Astrocyte of the cerebellum (primary cell): ENCODE data around the gene EYA2.
"Not testable (repeated sequence)": the region's sequence is repeated elsewhere in the genome, so short reads cannot be mapped to it uniquely, and the experiment has no call there.

Source experiments
- DNase-seq: peaks from one replicate; pipeline ENCODE4 v3.0.0-alpha.2; 2011; ENCODE audit warnings: low read depth
- H3K4me3 ChIP-seq: 2 replicates; pipeline ENCODE4 v1.5.1; 2011; ENCODE audit warnings: mild to moderate bottlenecking, low read depth, low read length, moderate library complexity
- CTCF ChIP-seq: IDR thresholded peaks from 2 replicates; pipeline ENCODE4 v1.5.1; 2012; ENCODE audit warnings: low read length, low read depth, moderate library complexity, mild to moderate bottlenecking; ENCODE audit errors: missing control alignments
- in situ Hi-C: cut with HindIII; loops from 2 replicates; pipeline ENCODE4 v1.10.0; 2017; ENCODE audit warnings: low sequenced_read_pairs

EYA2 gene

GRCh38 chr20:46914789-46915379 is 20.2 kb downstream of the EYA2 start:
- no peak for TF ChIP-seq CTCF
- no peak overlapping the region for H3K4me3 ChIP-seq
- DNase-seq, result no peak
- in situ Hi-C loops, result no loop called here

GRCh38 chr20:46915575-46916257 is 21.1 kb downstream of the EYA2 start:
- in situ Hi-C loops, result no loop called here
- DNase-seq, result no peak
- no peak overlapping the region for H3K4me3 ChIP-seq
- TF ChIP-seq CTCF, result no peak

GRCh38 chr20:46916258-46916603 is 21.6 kb downstream of the EYA2 start:
- DNase-seq, result no peak
- in situ Hi-C loops, result no loop called here
- no peak for TF ChIP-seq CTCF
- no peak overlapping the region for H3K4me3 ChIP-seq

GRCh38 chr20:46917155-46917554 is 22.5 kb downstream of the EYA2 start:
- TF ChIP-seq CTCF, result no peak
- DNase-seq, result no peak
- no peak overlapping the region for H3K4me3 ChIP-seq
- in situ Hi-C loops, result no loop called here

GRCh38 chr20:46920114-46920513 is 25.5 kb downstream of the EYA2 start:
- in situ Hi-C loops, result no loop called here
- H3K4me3 ChIP-seq, result no peak overlapping the region
- TF ChIP-seq CTCF, result no peak
- DNase-seq, result no peak

GRCh38 chr20:46922841-46923240 is 28.2 kb downstream of the EYA2 start:
- DNase-seq, in situ Hi-C loops, H3K4me3 ChIP-seq: not testable (repeated sequence)

- TF ChIP-seq CTCF, result no peak
- in situ Hi-C loops, result no loop called here
- no peak overlapping the region for H3K4me3 ChIP-seq
- no peak for DNase-seq
Measured at GRCh38 chr20:46923550-46923949, 28.9 kb downstream of the EYA2 start.
